Subcutaneous adipose tissue (tissue), 4 donors: ENCODE measurements around the gene TMEM200A. TPM values are rescaled to one million over a fixed set of nuclear protein-coding genes. Genes with fewer than 3 reads are reported as not detected.

Experiments
- CTCF ChIP-seq: fragments of 450-650 bp; IDR thresholded peaks from one replicate; pipeline ENCODE4 v1.5.1; 2016; ENCODE audit warnings: low read depth, mild to moderate bottlenecking, control low read depth, antibody characterized with exemption, moderate library complexity
- total RNA-seq, 4 donors: library from RNA; depleted of rRNA; stranded (reverse); fragments of >200 nt; gene quantifications; one replicate each; pipeline ENCODE4 v1.1.0, GENCODE V29; 2016

Gene TMEM200A
- total RNA-seq, 4 donors from 2014 or later: 1.3 to 4.8 (median 2.4) TPM

GRCh38 chr6:130390890-130391289, 25.1 kb downstream of the TMEM200A start:
- no peak for TF ChIP-seq CTCF

DNA sequence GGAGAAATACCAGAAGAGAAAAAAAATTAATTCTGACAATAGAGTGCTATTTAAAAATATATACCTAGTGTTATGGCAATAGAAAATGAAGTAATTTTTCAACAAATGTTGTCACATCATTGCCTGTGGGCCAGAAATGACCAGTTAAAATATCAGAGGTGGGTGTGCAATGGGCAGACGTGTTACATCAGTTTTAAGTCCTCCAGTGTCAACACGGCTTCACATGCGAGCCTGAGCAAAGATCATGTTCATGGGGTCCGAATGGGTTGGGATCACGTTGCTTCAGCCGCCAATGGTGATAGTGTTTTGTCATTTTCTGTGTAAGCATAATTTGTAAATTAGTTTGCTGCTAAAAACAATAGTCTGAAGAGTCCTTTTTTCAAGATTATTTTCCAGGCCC, 27.5 kb downstream of the TMEM200A start:
- TF ChIP-seq CTCF: no peak

DNA sequence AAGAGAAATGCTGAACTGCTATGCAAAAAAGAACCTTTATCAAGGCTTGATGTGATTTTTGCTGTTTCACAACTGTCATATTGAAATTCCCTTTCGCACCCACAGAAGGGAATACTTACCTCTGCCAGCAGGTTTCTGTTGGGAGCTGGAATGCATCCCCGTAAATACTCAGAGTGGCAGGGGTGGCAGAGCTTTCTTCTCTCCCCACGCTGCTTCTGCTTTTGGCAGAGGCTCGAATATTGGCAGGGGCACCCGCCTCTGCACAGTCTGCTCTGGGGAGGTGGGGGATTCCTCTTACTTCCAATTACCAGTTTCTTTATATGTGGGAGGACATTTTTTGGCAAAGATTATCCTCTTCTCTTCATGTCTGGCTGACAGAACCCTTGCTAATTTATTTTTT, 28.4 kb downstream of the TMEM200A start:
- TF ChIP-seq CTCF: no peak

DNA sequence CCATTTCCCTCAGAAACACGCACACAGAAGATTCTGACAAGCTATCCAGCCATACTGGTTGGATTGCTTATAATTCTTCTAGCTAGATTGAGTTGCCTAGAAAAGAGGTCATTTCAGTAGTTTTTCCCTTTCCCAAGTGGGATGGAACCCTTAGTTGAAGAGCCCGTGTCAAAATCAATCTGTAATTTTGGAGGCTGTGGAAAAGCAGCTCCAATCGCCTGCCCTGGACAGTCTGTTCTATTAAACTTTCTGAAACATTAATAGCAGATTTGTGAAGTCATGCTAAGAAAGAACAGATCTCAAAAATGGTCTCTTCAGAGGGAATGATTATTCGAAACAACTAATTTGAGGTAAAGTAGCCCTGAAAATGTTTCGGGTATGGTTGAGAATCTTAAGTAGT, 29.3 kb downstream of the TMEM200A start:
- no peak for TF ChIP-seq CTCF

- no peak for TF ChIP-seq CTCF
These were observed 30.9 kb downstream of the TMEM200A start for GRCh38 chr6:130396722-130397121.

- no peak for TF ChIP-seq CTCF
These were observed 39.7 kb downstream of the TMEM200A start for GRCh38 chr6:130405549-130405948.

- TF ChIP-seq CTCF: no peak
These were observed 41.2 kb downstream of the TMEM200A start for GRCh38 chr6:130407032-130407431.
